ENCODE results near the gene THEMIS2.
A peak's percentile ranks its signal among the peaks of the same experiment; 100 is the strongest.

The THEMIS2 gene

GRCh38 chr1:27872802-27873551 is 633 bp downstream of the THEMIS2 start:
- DNase-seq, result peak in 1 of 2 experiments; percentile 70
- TF ChIP-seq GATA1 (IDR thresholded peaks at IDR 0.05; ENCODE audit: low read depth, low read length) (no peak), POLR2A (IDR thresholded peaks at IDR 0.05; ENCODE audit: low read length) (peak; percentile 67)

DNA sequence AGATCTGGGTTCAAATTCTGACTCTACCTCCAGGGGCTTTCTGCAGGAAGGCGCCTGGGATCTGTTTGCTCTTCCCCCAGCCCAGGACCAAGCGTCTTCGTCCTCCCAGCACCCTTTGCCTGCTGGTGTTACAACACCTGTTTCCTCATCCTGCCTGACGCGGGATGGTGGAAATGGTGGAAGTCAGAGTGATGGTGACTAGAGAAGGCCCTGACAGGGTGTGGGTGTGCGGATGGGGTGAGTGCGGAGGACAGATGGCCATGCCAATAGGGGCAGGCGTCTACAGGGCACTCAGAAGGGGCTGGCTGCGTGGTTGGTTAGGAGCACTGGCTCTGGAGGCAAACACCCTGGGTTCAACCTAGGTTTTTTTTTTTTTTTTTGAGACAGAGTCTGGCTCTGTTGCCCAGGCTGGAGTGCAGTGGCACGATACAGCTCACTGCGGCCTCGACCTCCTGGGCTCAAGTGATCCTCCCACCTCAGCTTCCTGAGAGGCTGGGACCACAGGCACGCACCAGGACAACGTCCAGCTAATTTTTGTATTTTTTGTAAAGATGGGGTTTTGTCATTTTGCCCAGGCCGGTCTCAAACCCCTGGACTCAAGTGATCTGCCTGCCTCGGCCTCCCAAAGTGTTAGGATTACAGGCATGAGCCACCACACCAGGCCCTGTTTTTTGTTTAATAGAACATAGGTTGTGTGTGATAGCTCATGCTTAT is 1.5 kb downstream of the THEMIS2 start:
- DNase-seq, result peak in 1 of 2 experiments; percentile 45
- TF ChIP-seq POLR2A (IDR thresholded peaks at IDR 0.05; ENCODE audit: low read length) (no peak), GATA1 (IDR thresholded peaks at IDR 0.05; ENCODE audit: low read depth, low read length) (no peak)

GRCh38 chr1:27876341-27877114 is 4.2 kb downstream of the THEMIS2 start:
- no peak for DNase-seq
- TF ChIP-seq GATA1 (IDR thresholded peaks at IDR 0.05; ENCODE audit: low read depth, low read length) (no peak), POLR2A (IDR thresholded peaks at IDR 0.05; ENCODE audit: low read length) (no peak)

GRCh38 chr1:27877115-27877416 is 4.7 kb downstream of the THEMIS2 start:
- no peak for TF ChIP-seq POLR2A (IDR thresholded peaks at IDR 0.05; ENCODE audit: low read length)
- no peak for TF ChIP-seq GATA1 (IDR thresholded peaks at IDR 0.05; ENCODE audit: low read depth, low read length)
- no peak for DNase-seq

DNA sequence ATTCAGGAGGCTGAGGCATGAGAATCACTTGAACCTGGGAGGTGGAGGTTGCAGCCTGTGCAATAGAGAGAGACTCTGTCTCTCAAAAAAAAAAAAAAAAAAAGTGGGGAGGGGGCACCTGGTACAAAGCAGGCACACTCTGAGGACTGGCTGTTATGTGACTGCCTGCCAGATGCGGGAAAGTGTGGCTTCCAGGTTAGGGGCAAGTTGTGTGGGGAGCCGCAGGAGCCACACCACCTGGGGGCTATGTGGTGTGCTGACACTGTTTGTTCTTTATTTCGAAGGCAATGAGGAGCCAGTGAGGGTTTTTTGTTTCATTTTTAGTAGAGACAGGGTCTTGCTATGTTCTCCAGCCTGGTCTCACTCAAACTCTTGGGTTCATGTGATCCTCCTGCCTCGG is 5.7 kb downstream of the THEMIS2 start:
- no peak for TF ChIP-seq GATA1 (IDR thresholded peaks at IDR 0.05; ENCODE audit: low read depth, low read length)
- no peak for DNase-seq

DNA sequence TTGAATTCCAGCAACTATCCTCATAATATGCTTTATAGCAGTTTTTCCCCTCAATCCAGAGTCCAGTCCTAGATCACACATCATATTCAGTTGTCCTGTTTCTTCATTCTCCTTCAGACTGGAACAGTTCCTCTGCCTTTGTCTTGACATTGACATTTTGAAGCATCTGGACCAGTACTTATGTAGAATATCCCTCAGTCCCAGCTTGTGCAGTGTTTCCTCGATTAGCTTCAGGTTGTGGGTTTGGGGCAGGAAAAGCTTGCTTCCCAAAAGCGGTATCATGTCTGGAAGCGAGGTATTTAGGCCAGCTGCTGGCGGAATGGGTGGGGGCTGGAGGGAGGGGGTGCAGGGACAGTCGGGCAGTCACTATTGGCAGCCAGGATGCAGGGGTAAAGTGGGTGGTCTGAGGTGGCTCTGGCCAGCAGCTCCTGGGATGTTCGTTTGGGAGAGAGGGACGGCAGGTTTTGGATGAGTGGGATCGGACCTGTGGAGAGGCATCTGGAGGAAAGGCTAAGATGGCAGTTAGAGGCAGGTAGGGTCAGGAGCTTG is 6.5 kb downstream of the THEMIS2 start:
- no peak for DNase-seq
- no peak for TF ChIP-seq GATA1 (IDR thresholded peaks at IDR 0.05; ENCODE audit: low read depth, low read length)
- TF ChIP-seq POLR2A (IDR thresholded peaks at IDR 0.05; ENCODE audit: low read length), result no peak

- TF ChIP-seq GATA1 (IDR thresholded peaks at IDR 0.05; ENCODE audit: low read depth, low read length) (no peak), POLR2A (IDR thresholded peaks at IDR 0.05; ENCODE audit: low read length) (peak; percentile 31)
- DNase-seq, result no peak
Measured at GRCh38 chr1:27879374-27880082, 7.2 kb downstream of the THEMIS2 start.

DNA sequence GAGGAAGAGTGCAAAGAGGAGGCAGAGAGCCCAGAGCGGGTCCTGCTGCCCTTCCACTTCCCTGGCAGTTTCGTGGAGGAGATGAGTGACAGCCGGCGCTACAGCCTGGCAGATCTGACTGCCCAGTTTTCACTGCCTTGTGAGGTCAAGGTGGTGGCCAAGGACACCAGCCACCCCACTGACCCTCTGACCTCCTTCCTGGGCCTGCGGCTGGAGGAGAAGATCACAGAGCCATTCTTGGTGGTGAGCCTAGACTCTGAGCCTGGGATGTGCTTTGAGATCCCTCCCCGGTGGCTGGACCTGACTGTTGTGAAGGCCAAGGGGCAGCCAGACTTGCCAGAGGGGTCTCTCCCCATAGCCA is 10.2 kb downstream of the THEMIS2 start:
- TF ChIP-seq GATA1 (IDR thresholded peaks at IDR 0.05; ENCODE audit: low read depth, low read length) (no peak), POLR2A (IDR thresholded peaks at IDR 0.05; ENCODE audit: low read length) (peak; percentile 9)
- DNase-seq, result no peak

DNA sequence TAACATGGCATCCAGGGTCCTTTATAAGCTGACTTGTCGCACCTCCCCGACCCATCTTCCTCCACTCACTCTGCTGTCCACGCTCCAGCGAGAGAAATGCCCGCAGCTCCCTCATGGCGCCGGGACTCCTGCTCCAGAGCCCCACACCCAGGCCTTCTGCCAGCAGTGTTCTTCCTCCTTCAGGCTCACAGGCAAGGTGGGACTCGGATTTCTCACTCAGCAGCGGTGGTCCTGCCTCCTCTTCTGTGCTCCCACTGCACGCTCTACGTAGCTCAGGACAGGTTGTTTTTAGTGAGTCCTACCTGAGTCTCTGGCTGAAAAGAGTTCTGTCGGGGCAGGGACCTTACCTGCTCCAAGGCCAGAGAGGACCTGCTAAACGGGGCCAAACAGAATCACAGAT is 11.2 kb downstream of the THEMIS2 start:
- DNase-seq, result no peak
- TF ChIP-seq GATA1 (IDR thresholded peaks at IDR 0.05; ENCODE audit: low read depth, low read length) (no peak), POLR2A (IDR thresholded peaks at IDR 0.05; ENCODE audit: low read length) (no peak)

DNA sequence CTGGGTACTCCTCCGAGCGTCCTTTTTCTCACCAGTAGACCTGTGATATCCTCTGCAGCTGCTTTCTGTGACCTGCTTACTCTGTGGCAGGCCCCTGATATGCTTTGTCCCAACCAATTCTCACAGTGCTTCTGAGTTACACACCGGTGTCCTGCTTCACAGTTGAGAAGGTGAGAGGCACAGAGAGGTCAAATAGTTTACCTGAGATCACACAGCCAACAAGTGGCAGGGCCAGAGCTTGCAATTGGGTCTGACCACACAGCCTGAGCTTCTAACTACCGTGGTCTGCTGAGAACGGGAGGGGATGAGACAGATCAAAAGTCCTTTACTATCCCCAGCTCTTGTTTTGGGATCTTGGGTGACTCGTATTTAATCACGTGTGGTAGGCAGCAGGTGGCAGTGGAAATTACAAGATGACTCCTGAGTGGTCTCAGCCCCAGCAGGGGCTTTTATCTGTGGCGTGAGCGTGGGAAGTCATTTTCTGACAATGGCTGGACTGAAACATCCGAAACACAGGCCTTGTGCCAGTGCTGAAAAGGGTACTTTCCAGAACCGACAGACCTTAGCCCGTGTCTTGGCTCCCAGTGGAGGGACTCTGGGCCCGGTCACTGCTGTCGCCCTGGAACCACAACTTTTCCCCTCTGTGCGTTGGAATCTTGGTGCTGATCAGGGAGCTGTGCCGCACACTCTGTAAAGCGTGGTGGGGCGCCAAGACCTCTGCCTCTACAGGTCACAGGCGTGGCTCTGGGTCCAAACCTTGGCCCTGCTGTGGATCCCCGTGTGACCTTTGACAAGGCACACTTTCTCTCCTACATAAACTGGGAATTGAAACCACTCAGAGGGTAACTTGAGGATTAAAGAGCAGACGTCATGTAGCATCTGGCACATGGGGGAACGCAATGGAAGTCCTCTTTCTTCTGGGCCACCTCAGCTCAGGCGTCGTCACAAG is 11.9 kb downstream of the THEMIS2 start:
- no peak for TF ChIP-seq GATA1 (IDR thresholded peaks at IDR 0.05; ENCODE audit: low read depth, low read length)
- TF ChIP-seq POLR2A (IDR thresholded peaks at IDR 0.05; ENCODE audit: low read length), result no peak
- no peak for DNase-seq

- no peak for DNase-seq
- TF ChIP-seq GATA1 (IDR thresholded peaks at IDR 0.05; ENCODE audit: low read depth, low read length) (no peak), POLR2A (IDR thresholded peaks at IDR 0.05; ENCODE audit: low read length) (no peak)
Measured at GRCh38 chr1:27885114-27885528, 12.8 kb downstream of the THEMIS2 start.

- TF ChIP-seq GATA1 (IDR thresholded peaks at IDR 0.05; ENCODE audit: low read depth, low read length), result no peak
- no peak for TF ChIP-seq POLR2A (IDR thresholded peaks at IDR 0.05; ENCODE audit: low read length)
- DNase-seq, result no peak
Measured at GRCh38 chr1:27885621-27886352, 13.4 kb downstream of the THEMIS2 start.
